ENCODE data around the gene THYN1. TPM values are rescaled to one million over a fixed set of nuclear protein-coding genes. Genes with fewer than 3 reads are reported as not detected.

THYN1 gene
- total RNA-seq, 1 donor from 2014 or later = 31.3 TPM

DNA sequence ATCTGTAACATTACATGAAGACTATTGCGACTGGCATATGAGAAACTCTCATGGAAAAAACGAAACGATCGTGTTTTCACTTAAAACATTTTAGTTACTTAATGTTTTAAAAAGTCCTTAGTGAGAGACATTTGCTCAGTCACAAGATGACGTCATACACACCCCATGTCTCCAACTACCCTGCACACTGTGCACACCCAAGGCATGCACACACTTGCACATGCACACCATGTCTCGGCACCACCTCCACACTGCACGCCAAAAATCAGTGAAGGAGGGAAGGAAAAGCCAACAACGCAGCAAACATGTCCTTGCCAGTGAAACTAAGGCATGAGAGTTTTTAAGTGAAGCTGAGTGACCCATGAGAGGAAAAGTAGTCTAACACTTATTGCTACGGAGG lies 47.4 kb downstream of the THYN1 start:
- H3K36me3 ChIP-seq (ENCODE audit: control insufficient read depth in 3 of 3, insufficient read depth in 3 of 3, low read length in 3 of 3) = peaks cover 26 to 62% (median 47%) of the 10 kb centered on the region in 3 donors

DNA sequence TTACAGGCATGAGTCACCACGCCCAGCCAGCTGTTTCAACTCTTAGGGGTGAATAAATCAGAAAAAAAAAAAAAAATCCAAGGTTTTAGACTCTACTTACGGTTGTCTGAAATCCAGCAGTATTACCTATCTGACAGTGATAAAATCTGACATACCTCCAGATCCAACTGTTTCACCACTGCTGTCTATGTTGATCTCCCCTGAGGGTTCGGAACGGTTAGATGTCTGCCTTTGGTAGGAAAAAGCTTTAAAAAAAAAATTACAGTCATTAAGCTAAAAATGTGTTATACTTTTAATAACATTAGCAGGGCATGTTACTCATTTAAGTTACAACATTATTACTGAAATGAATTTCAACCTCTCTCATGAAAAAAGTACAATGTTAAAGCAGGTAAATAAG lies 50.5 kb downstream of the THYN1 start:
- Histone ChIP-seq H3K36me3 (ENCODE audit: control insufficient read depth in 3 of 3, insufficient read depth in 3 of 3, low read length in 3 of 3) (peaks cover 26 to 50% (median 39%) of the 10 kb centered on the region in 3 donors), H3K27me3 (ENCODE audit: control insufficient read depth in 3 of 3, insufficient read depth in 3 of 3, low read length in 3 of 3) (no peaks in the 10 kb centered on the region), H3K27ac (ENCODE audit: low read depth, low read length) (no peak overlapping the region), H3K4me1 (ENCODE audit: control insufficient read depth in 3 of 3, insufficient read depth in 3 of 3, low read length in 3 of 3) (no peaks in the 10 kb centered on the region), H3K9ac (ENCODE audit: low read depth in 1 of 3, low read length in 3 of 3) (no peak overlapping the region), H3K4me3 (ENCODE audit: low read length in 3 of 3) (no peak overlapping the region), H3K9me3 (ENCODE audit: control insufficient read depth in 3 of 3, low read length in 3 of 3) (no peaks in the 10 kb centered on the region)

More for the DNA sequence above, 47.4 kb downstream of the THYN1 start:
- Histone ChIP-seq H3K4me1 (ENCODE audit: control insufficient read depth in 3 of 3, insufficient read depth in 3 of 3, low read length in 3 of 3) (no peaks in the 10 kb centered on the region), H3K9ac (ENCODE audit: low read depth in 1 of 3, low read length in 3 of 3) (no peak overlapping the region), H3K27ac (ENCODE audit: low read depth, low read length) (no peak overlapping the region), H3K4me3 (ENCODE audit: low read length in 3 of 3) (no peak overlapping the region), H3K9me3 (ENCODE audit: control insufficient read depth in 3 of 3, low read length in 3 of 3) (no peaks in the 10 kb centered on the region), H3K27me3 (ENCODE audit: control insufficient read depth in 3 of 3, insufficient read depth in 3 of 3, low read length in 3 of 3) (no peaks in the 10 kb centered on the region)

DNA sequence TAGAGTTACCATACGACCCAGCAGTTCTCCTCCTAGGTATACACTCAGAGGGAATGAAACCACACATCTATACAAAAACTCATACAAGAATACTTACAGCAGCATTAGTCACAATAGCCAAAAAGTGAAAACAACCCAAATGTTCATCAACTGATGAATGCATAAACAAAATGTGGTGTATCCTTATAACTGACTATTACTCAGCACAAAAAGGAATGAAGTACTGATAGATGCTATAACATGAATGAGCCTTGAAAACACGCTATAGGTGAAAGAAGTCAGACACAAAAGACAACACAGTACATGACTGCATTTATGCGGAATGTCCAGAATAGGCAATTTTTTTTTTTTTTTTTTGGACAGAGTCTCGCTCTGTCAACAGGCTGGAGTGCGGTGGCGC lies 52.5 kb downstream of the THYN1 start:
- no peak overlapping the region for H3K4me3 ChIP-seq (ENCODE audit: low read length in 3 of 3)
- H3K9me3 ChIP-seq (ENCODE audit: control insufficient read depth in 3 of 3, low read length in 3 of 3) = no peaks in the 10 kb centered on the region
- no peak overlapping the region for H3K9ac ChIP-seq (ENCODE audit: low read depth in 1 of 3, low read length in 3 of 3)
- H3K27ac ChIP-seq (ENCODE audit: low read depth, low read length) = no peak overlapping the region
- no peaks in the 10 kb centered on the region for H3K27me3 ChIP-seq (ENCODE audit: control insufficient read depth in 3 of 3, insufficient read depth in 3 of 3, low read length in 3 of 3)
- no peaks in the 10 kb centered on the region for H3K4me1 ChIP-seq (ENCODE audit: control insufficient read depth in 3 of 3, insufficient read depth in 3 of 3, low read length in 3 of 3)
- H3K36me3 ChIP-seq (ENCODE audit: control insufficient read depth in 3 of 3, insufficient read depth in 3 of 3, low read length in 3 of 3) = peaks cover 18 to 39% (median 29%) of the 10 kb centered on the region in 3 donors

DNA sequence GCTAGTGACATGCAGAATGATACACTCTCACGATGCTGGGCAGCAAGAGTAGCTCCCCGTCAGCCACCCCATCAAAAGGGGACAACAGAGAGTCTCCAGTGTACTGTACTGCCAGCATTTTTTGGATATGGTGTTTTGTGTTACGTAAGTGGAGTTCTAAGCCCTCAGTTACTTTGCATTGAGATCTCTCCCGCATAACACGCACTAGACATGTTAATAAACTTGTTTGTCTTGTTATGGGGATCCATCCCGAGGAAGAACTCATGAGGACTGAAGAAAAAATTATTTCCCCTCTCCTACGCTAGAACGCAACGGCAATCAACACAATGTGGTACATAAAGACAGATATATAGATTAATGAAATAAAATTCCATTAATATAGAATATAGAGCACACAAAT lies 53.6 kb downstream of the THYN1 start:
- Histone ChIP-seq H3K9me3 (ENCODE audit: control insufficient read depth in 3 of 3, low read length in 3 of 3) (no peaks in the 10 kb centered on the region), H3K36me3 (ENCODE audit: control insufficient read depth in 3 of 3, insufficient read depth in 3 of 3, low read length in 3 of 3) (peaks cover 18 to 34% (median 25%) of the 10 kb centered on the region in 3 donors), H3K4me3 (ENCODE audit: low read length in 3 of 3) (no peak overlapping the region), H3K27me3 (ENCODE audit: control insufficient read depth in 3 of 3, insufficient read depth in 3 of 3, low read length in 3 of 3) (no peaks in the 10 kb centered on the region), H3K27ac (ENCODE audit: low read depth, low read length) (no peak overlapping the region), H3K4me1 (ENCODE audit: control insufficient read depth in 3 of 3, insufficient read depth in 3 of 3, low read length in 3 of 3) (no peaks in the 10 kb centered on the region), H3K9ac (ENCODE audit: low read depth in 1 of 3, low read length in 3 of 3) (no peak overlapping the region)

Other genes starting within 250 kb of the THYN1 start
- 65.8 TPM for gene JAM3, start 184.3 kb downstream of the THYN1 start, total RNA-seq
- gene NCAPD3, start 29.4 kb downstream of the THYN1 start, total RNA-seq = 11.0 TPM
- gene VPS26B, start 28.7 kb downstream of the THYN1 start, total RNA-seq = 19.8 TPM
- 13.0 TPM for gene ACAD8, start 216 bp upstream of the THYN1 start, total RNA-seq
- not detected for gene GLB1L3, start 23.0 kb upstream of the THYN1 start, total RNA-seq
- 1.0 TPM for gene GLB1L2, start 78.6 kb upstream of the THYN1 start, total RNA-seq
- under 0.01 TPM for gene B3GAT1, start 158.9 kb upstream of the THYN1 start, total RNA-seq

All from skeletal muscle tissue (tissue), 4 donors.